ENCODE measurements around the gene ARG2. TPM values are rescaled to one million over a fixed set of nuclear protein-coding genes. Genes with fewer than 3 reads are reported as not detected.

Gene ARG2
- total RNA-seq, 1 experiment from 2014 or later = 7.0 TPM

GRCh38 chr14:67572608-67573007 is 47.1 kb upstream of the ARG2 start:
- H3K27ac ChIP-seq (ENCODE audit: low read depth, low read length) = no peak overlapping the region
- DNase-seq (ENCODE audit: low read depth, low spot score) (no peak), ATAC-seq (no peak)
- no peaks in the 10 kb centered on the region for H3K79me2 ChIP-seq (ENCODE audit: insufficient read depth, low read length)
- RAD21 ChIA-PET (ENCODE audit: low non-redundant PET in 1 of 2, low total read pairs in 2 of 2, uncharacterized antibody in 2 of 2, unreplicated experiment in 2 of 2) = interaction anchor here in 1 of 2 experiments (2.4 kb wide), 1 partner anchor 145 kb away, joined by 29 read pairs; no protein-coding TSS in a partner anchor
- CTCF ChIA-PET = interaction anchor here (1.1 to 3.5 kb wide), 5 partner anchors 10 to 146 kb away, joined by 5 to 78 read pairs (median 13); partner anchors contain the start of gene PIGH
- H3K27me3 ChIP-seq (ENCODE audit: insufficient read depth, low read length) = no peaks in the 10 kb centered on the region
- H3K9me2 ChIP-seq (ENCODE audit: insufficient read depth) = no peaks in the 10 kb centered on the region
- no peaks in the 10 kb centered on the region for H3K9me3 ChIP-seq (ENCODE audit: control insufficient read depth in 1 of 2, insufficient read depth in 1 of 2, low read depth in 1 of 2, low read length in 2 of 2)
- BruUV-seq (replicated peaks) = no TSS peak
- intact Hi-C loops (cut with micrococcal nuclease) = no loop called here
- TF ChIP-seq CEBPB (IDR thresholded peaks at IDR 0.05; ENCODE audit: low read depth) = no peak
- no peak overlapping the region for H3K4me2 ChIP-seq (ENCODE audit: low read length)
- H3K4me3 ChIP-seq (replicated peaks in 1 of 2; ENCODE audit: low read depth in 1 of 2, low read length in 2 of 2) = no peak overlapping the region
- H4K20me1 ChIP-seq (ENCODE audit: insufficient read depth) = no peaks in the 10 kb centered on the region
- POLR2A ChIA-PET = no interaction called here
- peaks cover 0 to 4% of the 10 kb centered on the region in 2 experiments; a peak in 1 of 4 replicates for H3K4me1 ChIP-seq (ENCODE audit: control insufficient read depth in 1 of 2, insufficient read depth in 2 of 2, low read length in 2 of 2)
- no peak overlapping the region for H2AFZ ChIP-seq (ENCODE audit: low read depth, low read length, poor library complexity, severe bottlenecking)
- H3K9ac ChIP-seq (ENCODE audit: low read length) = no peak overlapping the region
- H3K36me3 ChIP-seq (ENCODE audit: control insufficient read depth in 1 of 2, insufficient read depth in 2 of 2, low read length in 2 of 2) = 0 out of 4 replicates have a peak, but pooled peaks cover 0 to 4% of the 10 kb centered on the region in 2 experiments

GRCh38 chr14:67573228-67574010 is 46.3 kb upstream of the ARG2 start:
- H3K79me2 ChIP-seq (ENCODE audit: insufficient read depth, low read length) = no peaks in the 10 kb centered on the region
- ChIA-PET RAD21 (ENCODE audit: low non-redundant PET in 1 of 2, low total read pairs in 2 of 2, uncharacterized antibody in 2 of 2, unreplicated experiment in 2 of 2) (no interaction called here), POLR2A (no interaction called here), CTCF (interaction anchor here (0.6 kb wide), 1 partner anchor 18 kb away, joined by 3 read pairs; no protein-coding TSS in a partner anchor)
- intact Hi-C loops (cut with micrococcal nuclease) = no loop called here
- no peak for TF ChIP-seq SRF (IDR thresholded peaks at IDR 0.05; ENCODE audit: low read depth)
- no peak for TF ChIP-seq EZH2phosphoT487 (IDR thresholded peaks at IDR 0.05; ENCODE audit: borderline replicate concordance)
- no peak for TF ChIP-seq ZFX (IDR thresholded peaks at IDR 0.05)
- no peak for TF ChIP-seq RAD21 (IDR thresholded peaks at IDR 0.05; ENCODE audit: low read depth)
- no peak for TF ChIP-seq CBX3 (IDR thresholded peaks at IDR 0.05; ENCODE audit: low read depth)
- no peak overlapping the region for H3K4me3 ChIP-seq (replicated peaks in 1 of 2; ENCODE audit: low read depth in 1 of 2, low read length in 2 of 2)
- no peak for DNase-seq (ENCODE audit: low read depth, low spot score)
- H3K27ac ChIP-seq (ENCODE audit: low read depth, low read length) = no peak overlapping the region
- no TSS peak for BruUV-seq (replicated peaks)
- H3K9me3 ChIP-seq (ENCODE audit: control insufficient read depth in 1 of 2, insufficient read depth in 1 of 2, low read depth in 1 of 2, low read length in 2 of 2) = no peaks in the 10 kb centered on the region
- no peak overlapping the region for H3K9ac ChIP-seq (ENCODE audit: low read length)
- no peak overlapping the region for H3K4me2 ChIP-seq (ENCODE audit: low read length)
- H3K9me2 ChIP-seq (ENCODE audit: insufficient read depth) = no peaks in the 10 kb centered on the region
- 0 out of 4 replicates have a peak, but pooled peaks cover 0 to 4% of the 10 kb centered on the region in 2 experiments for H3K36me3 ChIP-seq (ENCODE audit: control insufficient read depth in 1 of 2, insufficient read depth in 2 of 2, low read length in 2 of 2)
- H3K27me3 ChIP-seq (ENCODE audit: insufficient read depth, low read length) = no peaks in the 10 kb centered on the region
- H4K20me1 ChIP-seq (ENCODE audit: insufficient read depth) = no peaks in the 10 kb centered on the region
- H3K4me1 ChIP-seq (ENCODE audit: control insufficient read depth in 1 of 2, insufficient read depth in 2 of 2, low read length in 2 of 2) = peaks cover 0 to 4% of the 10 kb centered on the region in 2 experiments; a peak in 1 of 4 replicates
- no peak overlapping the region for H2AFZ ChIP-seq (ENCODE audit: low read depth, low read length, poor library complexity, severe bottlenecking)
- ATAC-seq = no peak
